Activated CD4-positive, alpha-beta T cell treated with anti-CD3 and anti-CD28 coated beads, Interleukin-2, amount 50 U/mL, for 1 hour (primary cell): ENCODE results near the gene TLR9.

Experiments
- DNase-seq: peaks from one replicate; pipeline ENCODE4 v3.0.0-alpha.2; 2020

The TLR9 gene

GRCh38 chr3:52246728-52247408 lies 21.4 kb upstream of the TLR9 start:
- DNase-seq: no peak

GRCh38 chr3:52246264-52246620 lies 20.8 kb upstream of the TLR9 start:
- no peak for DNase-seq

DNA sequence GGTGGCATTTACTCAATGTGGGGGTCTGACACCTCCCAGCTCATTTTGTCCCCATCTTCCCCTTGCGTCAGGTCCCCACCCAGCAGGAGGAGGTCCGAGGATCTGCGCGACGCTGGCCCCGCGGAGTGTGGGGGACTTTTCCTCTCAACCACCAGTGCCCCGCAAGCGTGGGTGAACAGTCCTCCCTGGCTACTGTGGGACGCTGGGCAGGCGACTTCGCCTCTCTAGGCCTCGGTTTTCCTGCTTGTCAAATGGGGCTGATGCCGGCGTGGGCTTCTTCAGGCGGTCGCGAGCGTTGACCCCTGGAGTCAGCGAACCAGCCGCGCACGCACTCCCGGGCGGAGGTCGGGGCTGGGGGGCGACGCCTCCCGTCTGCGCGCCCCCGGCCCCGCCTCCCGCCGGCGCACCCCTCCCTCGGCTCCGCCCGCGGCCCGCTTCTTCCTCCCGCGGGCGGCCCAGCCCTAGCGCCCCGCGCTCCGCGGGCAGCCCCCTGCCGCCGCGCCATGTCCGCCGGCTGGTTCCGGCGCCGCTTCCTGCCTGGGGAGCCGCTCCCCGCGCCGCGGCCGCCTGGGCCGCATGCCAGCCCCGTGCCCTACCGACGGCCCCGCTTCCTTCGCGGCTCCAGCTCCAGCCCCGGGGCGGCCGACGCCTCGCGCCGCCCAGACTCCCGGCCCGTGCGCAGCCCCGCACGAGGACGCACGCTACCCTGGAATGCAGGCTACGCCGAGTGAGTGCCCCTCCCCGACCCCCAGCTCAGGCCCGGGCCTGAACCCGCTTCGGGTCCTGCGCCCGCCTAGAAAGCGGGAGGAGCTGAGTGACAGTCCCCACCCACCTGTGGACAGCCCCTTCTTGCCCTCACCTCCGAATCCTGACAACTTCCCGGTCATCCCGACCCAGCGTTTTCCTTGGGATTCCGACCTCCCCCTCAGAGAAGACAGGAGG lies 20.1 kb upstream of the TLR9 start, which contains the start of gene PPM1M:
PPM1M (plus strand) TSS at position 438 of the 942 bp plus-strand sequence; CDS start at position 504, 66 bp downstream.
- peak; percentile 57 for DNase-seq

DNA sequence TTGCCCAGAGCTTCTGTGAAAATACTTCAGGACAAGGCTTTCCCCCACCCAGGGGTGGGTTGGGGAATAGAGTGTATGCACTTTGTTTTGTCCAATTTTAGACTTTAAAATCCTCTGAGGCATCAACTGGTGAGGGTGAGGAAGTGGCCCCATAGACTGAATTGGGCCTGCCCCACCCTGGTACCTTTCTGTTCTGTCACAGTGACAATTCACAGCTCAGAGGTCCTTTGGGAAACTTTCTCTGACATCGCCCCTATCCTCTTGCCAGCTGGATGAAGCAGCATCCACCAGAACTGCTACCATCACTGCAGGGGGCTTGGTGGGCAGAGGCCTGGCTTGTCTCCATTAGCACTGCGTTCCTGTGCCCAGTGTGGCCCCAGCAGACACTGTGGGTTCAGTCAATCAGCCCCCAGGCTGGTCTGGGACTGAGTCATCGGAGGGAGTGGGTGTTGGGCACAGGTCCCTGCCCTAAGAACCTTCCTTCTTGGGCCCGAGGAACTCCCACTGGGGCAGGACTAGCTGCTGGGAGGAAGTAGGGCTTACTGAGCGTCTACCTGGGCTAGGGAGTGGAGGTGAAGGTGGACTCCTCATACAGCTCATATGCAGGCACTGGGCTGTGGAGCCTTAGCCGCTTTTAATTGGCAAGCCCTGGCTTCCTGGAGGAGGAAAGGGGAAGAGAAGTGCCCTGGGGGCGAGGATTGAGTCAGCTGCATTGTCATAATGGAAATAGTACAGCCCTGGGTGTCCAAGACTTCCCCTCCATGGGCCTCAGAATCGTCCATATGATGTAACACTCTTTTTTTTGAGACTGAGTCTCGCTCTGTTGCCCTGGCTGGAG lies 18.6 kb upstream of the TLR9 start:
- DNase-seq: no peak

- no peak for DNase-seq
Observed at GRCh38 chr3:52242039-52242438, 16.6 kb upstream of the TLR9 start.

GRCh38 chr3:52240886-52241370 lies 15.5 kb upstream of the TLR9 start:
- DNase-seq: no peak

GRCh38 chr3:52240059-52240885 lies 14.8 kb upstream of the TLR9 start:
- peak; percentile 48 for DNase-seq

- peak; percentile 79 for DNase-seq
Observed at GRCh38 chr3:52238761-52239701, 13.6 kb upstream of the TLR9 start, which contains the start of gene TWF2. TWF2 (minus strand) TSS chr3:52239158; CDS start chr3:52239016, 142 bp downstream.

GRCh38 chr3:52238193-52238760 lies 12.8 kb upstream of the TLR9 start:
- DNase-seq: no peak

GRCh38 chr3:52237657-52238172 lies 12.3 kb upstream of the TLR9 start:
- no peak for DNase-seq

- no peak for DNase-seq
Observed at GRCh38 chr3:52237006-52237656, 11.7 kb upstream of the TLR9 start.

- DNase-seq: no peak
Observed at GRCh38 chr3:52236424-52236886, 11.0 kb upstream of the TLR9 start.

GRCh38 chr3:52234516-52235447 lies 9.3 kb upstream of the TLR9 start:
- DNase-seq: no peak

DNA sequence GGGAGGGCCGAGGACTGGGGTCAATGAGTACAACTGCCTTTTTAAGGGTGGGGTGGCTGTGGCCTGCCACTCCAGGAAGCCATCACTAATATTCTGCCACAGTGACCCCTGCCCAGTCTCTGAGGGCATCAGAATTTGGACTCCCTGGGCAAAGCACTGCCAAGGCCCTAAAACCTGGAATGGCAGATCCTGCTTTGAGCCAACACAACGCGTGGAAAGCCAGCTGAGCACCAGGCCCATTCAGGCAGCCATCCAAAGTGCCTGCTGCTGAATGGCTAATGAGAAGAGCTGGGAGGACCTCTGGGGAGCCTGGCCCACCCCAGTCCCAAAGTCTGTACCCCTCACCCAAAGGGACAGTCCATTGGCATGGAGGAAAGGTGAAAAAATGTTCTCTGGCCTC lies 8.5 kb upstream of the TLR9 start:
- DNase-seq: no peak

DNA sequence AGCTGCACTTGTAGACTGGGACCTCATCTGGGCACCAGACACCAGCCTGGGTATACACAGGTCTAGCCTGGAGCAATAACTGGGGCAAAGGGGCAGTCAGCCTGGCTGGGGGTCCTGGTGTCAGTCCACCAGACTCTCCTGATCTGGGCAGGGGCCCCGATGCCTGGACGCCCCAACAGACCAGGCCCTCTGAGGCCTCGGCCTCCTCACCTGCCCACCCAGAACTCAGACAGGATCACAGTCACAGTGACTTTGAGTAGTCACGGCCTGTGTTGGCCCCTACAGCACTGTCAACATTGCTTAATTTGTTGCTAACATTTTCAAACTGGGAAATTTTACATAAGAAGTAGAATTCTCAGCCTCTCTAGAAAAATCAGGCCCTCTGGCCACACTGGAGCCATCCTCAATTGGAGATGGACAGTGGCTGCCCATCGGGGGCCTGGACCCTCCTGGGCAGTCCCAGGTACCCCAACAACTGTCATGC lies 7.7 kb upstream of the TLR9 start:
- no peak for DNase-seq

- peak; percentile 45 for DNase-seq
Observed at GRCh38 chr3:52232279-52233107, 7.0 kb upstream of the TLR9 start.
